Measurements from ENCODE around the gene CDH4.

Gene CDH4

DNA sequence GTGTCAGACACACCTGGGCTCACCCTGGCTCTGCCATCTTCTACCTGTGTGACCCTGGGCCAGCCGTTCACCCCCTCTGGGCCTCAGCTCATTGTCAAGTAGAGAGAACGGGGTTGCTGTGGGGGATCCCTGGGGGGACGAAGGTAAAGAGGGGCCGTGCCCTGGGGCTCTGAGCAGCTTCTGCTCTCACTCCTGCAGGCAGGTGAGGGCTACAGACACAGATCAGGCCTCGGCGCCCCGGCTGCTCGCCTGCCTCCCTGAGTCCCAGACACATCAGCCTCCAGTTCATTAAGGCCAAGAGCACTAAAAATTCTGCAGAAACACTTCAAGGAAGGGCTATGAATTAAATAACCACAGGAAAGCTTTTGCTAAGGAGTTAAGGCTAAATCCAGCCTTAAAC lies 394.4 kb downstream of the CDH4 start:
- Histone ChIP-seq H3K27me3 (ENCODE audit: control insufficient read depth, insufficient read depth, low read length) (peaks cover 4% of the 10 kb centered on the region; the same call in 1 of the 2 replicates), H3K9me3 (ENCODE audit: control insufficient read depth, insufficient read depth, low read length) (no peaks in the 10 kb centered on the region; the same call in 1 of the 2 replicates), H3K4me1 (ENCODE audit: control insufficient read depth, insufficient read depth, low read length) (no peaks in the 10 kb centered on the region), H3K9ac (ENCODE audit: low read depth, low read length) (no peak overlapping the region), H3K36me3 (ENCODE audit: control insufficient read depth, insufficient read depth, low read length) (no peaks in the 10 kb centered on the region), H3K4me3 (ENCODE audit: low read depth, low read length) (no peak overlapping the region), H3K27ac (ENCODE audit: low read depth, low read length) (no peak overlapping the region)

DNA sequence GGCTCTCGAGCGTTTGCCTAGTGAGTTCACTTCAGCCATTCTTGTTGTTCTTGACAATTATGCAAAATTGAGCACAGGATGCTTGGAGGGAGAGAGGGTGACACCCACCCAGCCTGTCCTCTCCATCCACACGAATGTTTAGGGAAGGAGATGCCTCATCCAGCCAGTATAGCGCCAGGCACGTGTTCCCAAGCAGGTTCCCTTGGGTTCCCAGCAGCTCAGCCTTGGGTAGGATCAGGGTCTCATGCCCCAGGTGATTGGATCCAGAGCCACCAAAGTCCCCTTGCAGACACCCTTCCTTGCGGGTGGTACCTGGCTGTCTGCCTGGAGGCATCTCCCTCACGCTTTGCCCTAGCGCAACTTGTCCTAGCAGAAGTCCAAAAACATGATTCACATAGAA lies 394.9 kb downstream of the CDH4 start:
- Histone ChIP-seq H3K4me1 (ENCODE audit: control insufficient read depth, insufficient read depth, low read length) (no peaks in the 10 kb centered on the region), H3K27me3 (ENCODE audit: control insufficient read depth, insufficient read depth, low read length) (peaks cover 4% of the 10 kb centered on the region; the same call in 1 of the 2 replicates), H3K27ac (ENCODE audit: low read depth, low read length) (no peak overlapping the region), H3K36me3 (ENCODE audit: control insufficient read depth, insufficient read depth, low read length) (no peaks in the 10 kb centered on the region), H3K9me3 (ENCODE audit: control insufficient read depth, insufficient read depth, low read length) (no peaks in the 10 kb centered on the region; the same call in 1 of the 2 replicates), H3K9ac (ENCODE audit: low read depth, low read length) (no peak overlapping the region), H3K4me3 (ENCODE audit: low read depth, low read length) (no peak overlapping the region)

DNA sequence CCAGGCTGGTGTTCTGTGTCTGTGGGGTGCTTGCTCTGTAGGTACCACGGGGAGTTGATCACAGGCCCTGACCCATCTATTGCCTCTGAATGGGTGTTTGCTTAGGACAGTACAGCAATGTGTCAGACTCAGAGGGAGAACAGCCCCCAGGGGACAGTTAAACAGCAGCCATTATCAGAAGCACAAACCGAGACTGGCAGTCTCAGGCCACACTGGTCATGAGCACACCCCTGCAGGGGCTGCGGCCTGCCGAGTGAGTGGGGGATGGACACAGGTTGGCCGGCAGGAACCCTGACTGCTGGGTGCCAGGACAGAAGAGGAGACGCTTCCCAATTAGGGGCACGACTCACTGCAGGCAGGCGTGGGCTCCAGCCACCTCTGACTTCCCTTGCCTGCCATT lies 395.6 kb downstream of the CDH4 start:
- no peaks in the 10 kb centered on the region for H3K4me1 ChIP-seq (ENCODE audit: control insufficient read depth, insufficient read depth, low read length)
- no peak overlapping the region for H3K9ac ChIP-seq (ENCODE audit: low read depth, low read length)
- H3K4me3 ChIP-seq (ENCODE audit: low read depth, low read length) = no peak overlapping the region
- H3K27me3 ChIP-seq (ENCODE audit: control insufficient read depth, insufficient read depth, low read length) = peaks cover 4% of the 10 kb centered on the region; the same call in 1 of the 2 replicates
- no peaks in the 10 kb centered on the region; the same call in 1 of the 2 replicates for H3K9me3 ChIP-seq (ENCODE audit: control insufficient read depth, insufficient read depth, low read length)
- H3K36me3 ChIP-seq (ENCODE audit: control insufficient read depth, insufficient read depth, low read length) = no peaks in the 10 kb centered on the region
- H3K27ac ChIP-seq (ENCODE audit: low read depth, low read length) = no peak overlapping the region

GRCh38 chr20:61649105-61649859 lies 397.2 kb downstream of the CDH4 start:
- Histone ChIP-seq H3K9ac (ENCODE audit: low read depth, low read length) (no peak overlapping the region), H3K9me3 (ENCODE audit: control insufficient read depth, insufficient read depth, low read length) (no peaks in the 10 kb centered on the region), H3K27ac (ENCODE audit: low read depth, low read length) (no peak overlapping the region), H3K27me3 (ENCODE audit: control insufficient read depth, insufficient read depth, low read length) (peaks cover 4% of the 10 kb centered on the region; the same call in 1 of the 2 replicates), H3K36me3 (ENCODE audit: control insufficient read depth, insufficient read depth, low read length) (no peaks in the 10 kb centered on the region), H3K4me3 (ENCODE audit: low read depth, low read length) (no peak overlapping the region), H3K4me1 (ENCODE audit: control insufficient read depth, insufficient read depth, low read length) (no peaks in the 10 kb centered on the region)

GRCh38 chr20:61649860-61650162 lies 397.8 kb downstream of the CDH4 start:
- Histone ChIP-seq H3K27me3 (ENCODE audit: control insufficient read depth, insufficient read depth, low read length) (peaks cover 4% of the 10 kb centered on the region; the same call in 1 of the 2 replicates), H3K4me1 (ENCODE audit: control insufficient read depth, insufficient read depth, low read length) (no peaks in the 10 kb centered on the region)

GRCh38 chr20:61650912-61651733 lies 399.1 kb downstream of the CDH4 start:
- Histone ChIP-seq H3K27me3 (ENCODE audit: control insufficient read depth, insufficient read depth, low read length) (peaks cover 4% of the 10 kb centered on the region; the same call in 1 of the 2 replicates), H3K36me3 (ENCODE audit: control insufficient read depth, insufficient read depth, low read length) (no peaks in the 10 kb centered on the region), H3K4me1 (ENCODE audit: control insufficient read depth, insufficient read depth, low read length) (no peaks in the 10 kb centered on the region), H3K9me3 (ENCODE audit: control insufficient read depth, insufficient read depth, low read length) (no peaks in the 10 kb centered on the region), H3K27ac (ENCODE audit: low read depth, low read length) (no peak overlapping the region), H3K4me3 (ENCODE audit: low read depth, low read length) (no peak overlapping the region), H3K9ac (ENCODE audit: low read depth, low read length) (no peak overlapping the region)

More at GRCh38 chr20:61649860-61650162, 397.8 kb downstream of the CDH4 start:
- Histone ChIP-seq H3K4me3 (ENCODE audit: low read depth, low read length) (no peak overlapping the region), H3K9me3 (ENCODE audit: control insufficient read depth, insufficient read depth, low read length) (no peaks in the 10 kb centered on the region), H3K27ac (ENCODE audit: low read depth, low read length) (no peak overlapping the region), H3K9ac (ENCODE audit: low read depth, low read length) (no peak overlapping the region), H3K36me3 (ENCODE audit: control insufficient read depth, insufficient read depth, low read length) (no peaks in the 10 kb centered on the region)

DNA sequence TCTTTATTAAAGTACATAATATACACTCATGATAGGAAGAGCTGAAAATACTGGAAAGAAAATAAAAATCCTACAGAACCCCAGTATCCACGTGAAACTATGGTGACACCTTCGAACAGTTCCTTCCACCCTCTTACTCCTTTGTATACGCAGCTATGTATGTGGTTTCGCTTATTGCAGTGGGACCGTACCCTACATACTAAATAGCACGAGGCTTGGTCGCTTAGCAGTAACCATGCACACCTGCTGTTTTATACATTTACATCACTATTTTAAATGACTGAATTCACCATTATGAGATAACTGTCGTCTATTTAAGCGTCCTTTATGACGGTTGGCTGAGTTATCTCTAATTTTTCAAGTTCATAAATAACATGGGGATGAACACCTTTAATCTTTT lies 400.1 kb downstream of the CDH4 start:
- H3K4me3 ChIP-seq (ENCODE audit: low read depth, low read length) = no peak overlapping the region
- H3K36me3 ChIP-seq (ENCODE audit: control insufficient read depth, insufficient read depth, low read length) = no peaks in the 10 kb centered on the region
- no peak overlapping the region for H3K27ac ChIP-seq (ENCODE audit: low read depth, low read length)
- H3K9ac ChIP-seq (ENCODE audit: low read depth, low read length) = no peak overlapping the region
- H3K9me3 ChIP-seq (ENCODE audit: control insufficient read depth, insufficient read depth, low read length) = no peaks in the 10 kb centered on the region
- H3K27me3 ChIP-seq (ENCODE audit: control insufficient read depth, insufficient read depth, low read length) = peaks cover 4% of the 10 kb centered on the region; the same call in 1 of the 2 replicates
- no peaks in the 10 kb centered on the region for H3K4me1 ChIP-seq (ENCODE audit: control insufficient read depth, insufficient read depth, low read length)

DNA sequence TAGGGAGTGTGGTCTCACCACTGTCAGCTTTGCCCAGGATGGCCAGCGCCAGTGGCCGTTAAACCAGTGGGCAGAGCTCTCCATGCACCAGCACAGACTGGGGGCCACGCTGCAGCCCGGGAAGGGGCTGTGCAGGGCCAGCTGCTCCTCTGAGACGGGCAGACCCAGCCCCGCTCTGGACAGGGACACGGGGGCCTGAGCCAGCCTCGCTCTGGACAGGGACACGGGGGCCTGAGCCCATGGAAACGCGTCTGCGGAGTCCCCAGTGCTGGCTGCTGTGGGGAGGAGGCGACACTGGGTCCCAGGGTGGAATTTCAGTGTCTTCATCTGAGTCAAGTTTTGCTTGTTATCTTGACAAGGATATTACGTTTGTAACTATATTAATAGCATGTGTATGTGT lies 402.7 kb downstream of the CDH4 start:
- no peaks in the 10 kb centered on the region for H3K4me1 ChIP-seq (ENCODE audit: control insufficient read depth, insufficient read depth, low read length)
- H3K4me3 ChIP-seq (ENCODE audit: low read depth, low read length) = no peak overlapping the region
- peaks cover 3% of the 10 kb centered on the region; the same call in 1 of the 2 replicates for H3K27me3 ChIP-seq (ENCODE audit: control insufficient read depth, insufficient read depth, low read length)

DNA sequence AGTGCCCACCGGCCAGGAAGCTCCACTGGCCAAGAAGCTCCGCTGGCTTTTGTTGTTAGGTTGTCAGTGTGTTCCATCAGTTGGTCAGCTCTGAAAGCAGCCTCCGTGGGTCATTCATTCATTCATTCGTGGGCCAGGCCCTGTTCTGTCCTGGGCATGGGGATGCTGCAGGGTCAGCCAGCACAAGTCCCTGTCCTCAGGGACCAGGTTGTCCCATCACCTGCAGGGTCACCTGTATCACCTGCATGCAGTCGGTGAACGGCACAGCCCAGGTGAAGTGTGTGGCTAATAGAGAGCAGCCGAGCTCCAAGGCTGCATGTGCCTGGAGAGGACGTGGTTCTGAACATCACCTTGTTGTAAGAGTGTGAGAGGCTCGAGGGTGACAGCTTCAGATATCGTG lies 403.5 kb downstream of the CDH4 start:
- no peak overlapping the region for H3K27ac ChIP-seq (ENCODE audit: low read depth, low read length)
- no peaks in the 10 kb centered on the region for H3K9me3 ChIP-seq (ENCODE audit: control insufficient read depth, insufficient read depth, low read length)
- H3K4me3 ChIP-seq (ENCODE audit: low read depth, low read length) = no peak overlapping the region
- no peak overlapping the region for H3K9ac ChIP-seq (ENCODE audit: low read depth, low read length)
- peaks cover 3% of the 10 kb centered on the region; the same call in 1 of the 2 replicates for H3K27me3 ChIP-seq (ENCODE audit: control insufficient read depth, insufficient read depth, low read length)
- H3K36me3 ChIP-seq (ENCODE audit: control insufficient read depth, insufficient read depth, low read length) = no peaks in the 10 kb centered on the region
- H3K4me1 ChIP-seq (ENCODE audit: control insufficient read depth, insufficient read depth, low read length) = no peaks in the 10 kb centered on the region

More for the DNA sequence above, 402.7 kb downstream of the CDH4 start:
- Histone ChIP-seq H3K36me3 (ENCODE audit: control insufficient read depth, insufficient read depth, low read length) (no peaks in the 10 kb centered on the region), H3K9me3 (ENCODE audit: control insufficient read depth, insufficient read depth, low read length) (no peaks in the 10 kb centered on the region), H3K27ac (ENCODE audit: low read depth, low read length) (no peak overlapping the region), H3K9ac (ENCODE audit: low read depth, low read length) (no peak overlapping the region)

DNA sequence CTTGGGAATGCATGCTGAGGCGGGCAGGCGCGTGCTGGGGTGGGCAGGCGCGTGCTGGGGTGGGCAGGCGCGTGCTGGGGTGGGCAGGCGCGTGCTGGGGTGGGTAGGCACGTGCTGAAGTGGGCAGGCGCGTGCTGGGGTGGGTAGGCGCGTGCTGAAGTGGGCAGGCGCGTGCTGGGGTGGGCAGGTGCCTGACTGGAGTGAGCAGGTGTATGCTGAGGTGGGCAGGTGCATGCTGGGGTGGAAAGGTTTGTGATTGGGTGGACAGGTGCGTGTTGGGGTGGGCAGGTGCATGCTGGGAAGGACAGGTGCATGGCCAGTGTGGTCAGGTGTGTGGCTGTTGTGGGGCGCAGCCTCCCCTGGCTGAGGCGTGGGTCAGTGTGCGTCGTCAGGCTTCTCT lies 404.1 kb downstream of the CDH4 start:
- Histone ChIP-seq H3K4me3 (ENCODE audit: low read depth, low read length) (no peak overlapping the region), H3K9ac (ENCODE audit: low read depth, low read length) (no peak overlapping the region), H3K27me3 (ENCODE audit: control insufficient read depth, insufficient read depth, low read length) (peaks cover 3% of the 10 kb centered on the region; the same call in 1 of the 2 replicates), H3K27ac (ENCODE audit: low read depth, low read length) (no peak overlapping the region), H3K36me3 (ENCODE audit: control insufficient read depth, insufficient read depth, low read length) (no peaks in the 10 kb centered on the region), H3K4me1 (ENCODE audit: control insufficient read depth, insufficient read depth, low read length) (no peaks in the 10 kb centered on the region), H3K9me3 (ENCODE audit: control insufficient read depth, insufficient read depth, low read length) (no peaks in the 10 kb centered on the region)
